Neural cell (in vitro differentiated cells): Measurements from ENCODE around the gene MEF2A. TPM values are rescaled to one million over a fixed set of nuclear protein-coding genes. Genes with fewer than 3 reads are reported as not detected.

Source experiments
- H2AFZ ChIP-seq: fragments of 200-600, 300-800 bp; sonication (generic), shearing (Covaris generic); 2 replicates; pipeline ENCODE4 v1.6.0; 2014; ENCODE audit warnings: low read depth, mild to moderate bottlenecking, antibody characterized with exemption, low read length, moderate library complexity
- H3F3A ChIP-seq: fragments of 200-600 bp; shearing (Covaris generic); 2 replicates; pipeline ENCODE4 v1.6.1; 2016; ENCODE audit warnings: mild to moderate bottlenecking, moderate library complexity, mixed read lengths, antibody characterized with exemption, low read length; ENCODE audit not compliant: insufficient read depth, poor library complexity, severe bottlenecking
- H3K27ac ChIP-seq: fragments of 200-600, 300-800 bp; sonication (generic), shearing (Covaris generic); 2 replicates; pipeline ENCODE4 v1.5.1; 2014; ENCODE audit warnings: mild to moderate bottlenecking, low read length, moderate library complexity
- H3K27me3 ChIP-seq: fragments of 300-800, 200-600 bp; sonication (generic), shearing (Covaris generic); 2 replicates; pipeline ENCODE4 v1.6.0; 2014; ENCODE audit warnings: mild to moderate bottlenecking, low read depth, low read length, moderate library complexity; ENCODE audit not compliant: insufficient read depth
- H3K36me3 ChIP-seq: fragments of 300-800, 200-600 bp; sonication (generic), shearing (Covaris generic); 2 replicates; pipeline ENCODE4 v1.5.1; 2014; ENCODE audit warnings: mild to moderate bottlenecking, antibody characterized with exemption, low read length, moderate library complexity; ENCODE audit not compliant: insufficient read depth
- H3K4me2 ChIP-seq: fragments of 300-800, 200-600 bp; sonication (generic), shearing (Covaris generic); 2 replicates; pipeline ENCODE4 v1.6.0; 2014; ENCODE audit warnings: mild to moderate bottlenecking, low read length
- H3K4me3 ChIP-seq: fragments of 300-800, 200-600 bp; sonication (generic), shearing (Covaris generic); 2 replicates; pipeline ENCODE4 v1.5.1; 2014; ENCODE audit warnings: mild to moderate bottlenecking, low read length, moderate library complexity
- H3K79me2 ChIP-seq: fragments of 200-600 bp; shearing (Covaris generic); replicated peaks from 2 replicates; pipeline ENCODE4 v1.6.0; 2014; ENCODE audit warnings: mild to moderate bottlenecking, low read length, moderate library complexity; ENCODE audit not compliant: insufficient read depth
- H3K9ac ChIP-seq: fragments of 300-800, 200-600 bp; sonication (generic), shearing (Covaris generic); 2 replicates; pipeline ENCODE4 v1.6.1; 2016; ENCODE audit warnings: mild to moderate bottlenecking, low read length, mixed read lengths
- H3K9me2 ChIP-seq: fragments of 200-600 bp; shearing (Covaris generic); 2 replicates; pipeline ENCODE4 v1.6.1; 2016; ENCODE audit warnings: mild to moderate bottlenecking, low read length, mixed read lengths; ENCODE audit not compliant: insufficient read depth
- H3K9me3 ChIP-seq: fragments of 200-600, 300-800 bp; sonication (generic), shearing (Covaris generic); 2 replicates; pipeline ENCODE4 v1.6.1; 2016; ENCODE audit warnings: mild to moderate bottlenecking, mixed run types, low read length, moderate library complexity, mixed read lengths
- H4K20me1 ChIP-seq: fragments of 200-600 bp; shearing (Covaris generic); 2 replicates; pipeline ENCODE4 v1.6.1; 2016; ENCODE audit warnings: mild to moderate bottlenecking, mixed run types; ENCODE audit not compliant: insufficient read depth
- EP300 ChIP-seq: fragments of 450-650 bp; conservative IDR thresholded peaks from 2 replicates; pipeline ENCODE4 v1.6.1; 2014; ENCODE audit warnings: antibody characterized with exemption, mild to moderate bottlenecking, moderate library complexity; ENCODE audit not compliant: poor library complexity, severe bottlenecking
- EZH2 ChIP-seq: fragments of 200-600, 300-800 bp; shearing (Covaris generic), sonication (generic); IDR thresholded peaks from 2 replicates; pipeline ENCODE4 v1.6.1; 2014; ENCODE audit warnings: antibody characterized with exemption, low read length, borderline replicate concordance, mild to moderate bottlenecking; ENCODE audit not compliant: insufficient read depth, poor library complexity, severe bottlenecking
- MXI1 ChIP-seq: fragments of 450-650 bp; conservative IDR thresholded peaks from 2 replicates; pipeline ENCODE4 v1.6.1; 2014; ENCODE audit warnings: antibody characterized with exemption, mild to moderate bottlenecking; ENCODE audit not compliant: poor library complexity, severe bottlenecking
- POLR2AphosphoS5 ChIP-seq: IDR thresholded peaks from 2 replicates; pipeline ENCODE4 v1.6.1; 2012
- RAD21 ChIP-seq: fragments of 450-650 bp; conservative IDR thresholded peaks from 2 replicates; pipeline ENCODE4 v1.6.1; 2014; ENCODE audit warnings: antibody characterized with exemption, mild to moderate bottlenecking, moderate library complexity
- REST ChIP-seq: IDR thresholded peaks from 2 replicates; pipeline ENCODE4 v1.6.1; 2012; ENCODE audit warnings: borderline replicate concordance
- SMC3 ChIP-seq: fragments of 450-650 bp; conservative IDR thresholded peaks from 2 replicates; pipeline ENCODE4 v1.6.1; 2014; ENCODE audit warnings: antibody characterized with exemption, mild to moderate bottlenecking, moderate library complexity; ENCODE audit not compliant: poor library complexity
- TAF1 ChIP-seq: IDR thresholded peaks from 2 replicates; pipeline ENCODE4 v1.6.1; 2012; ENCODE audit warnings: low read depth
- polyA plus RNA-seq: library from polyadenylated mRNA; depleted of rRNA; stranded (reverse); fragments of >200 nt; gene quantifications from 2 replicates; pipeline ENCODE4 v1.2.3, GENCODE V29; 2014
- TF ChIP-seq, protein P1 (sequence below): fragments of 450-650 bp; IDR thresholded peaks from 2 replicates; pipeline ENCODE4 v1.5.1; 2014; ENCODE audit warnings: antibody characterized with exemption, mild to moderate bottlenecking, moderate library complexity; ENCODE audit not compliant: poor library complexity, severe bottlenecking

Gene MEF2A
- polyA plus RNA-seq, 1 donor from 2014 or later, result 32.2 TPM

DNA sequence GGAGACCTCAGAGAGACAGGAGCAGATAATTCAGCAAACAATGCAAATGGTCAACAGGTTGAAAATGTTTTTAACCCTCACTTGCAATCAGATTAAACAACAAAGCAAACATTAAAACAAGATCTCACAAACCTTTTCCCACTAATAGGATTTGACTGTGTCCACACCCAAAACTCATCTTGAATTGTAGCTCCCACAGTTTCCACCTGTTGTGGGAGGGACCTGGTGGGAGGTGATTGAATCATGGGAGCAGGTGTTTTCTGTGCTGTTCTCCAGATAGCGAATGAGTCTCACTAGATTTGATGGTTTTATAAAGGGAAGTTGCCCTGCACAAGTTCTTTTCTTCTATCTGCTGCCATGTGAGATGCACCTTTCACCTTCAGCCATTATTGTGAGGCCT lies 168.8 kb downstream of the MEF2A start:
- no peaks in the 10 kb centered on the region for H3K9me2 ChIP-seq
- TF ChIP-seq RAD21 (no peak), EZH2 (no peak), REST (no peak)
- no peak overlapping the region for H3K9ac ChIP-seq
- H3K79me2 ChIP-seq, result no peaks in the 10 kb centered on the region
- no peaks in the 10 kb centered on the region for H4K20me1 ChIP-seq
- H3K27ac ChIP-seq, result no peak overlapping the region
- no peak overlapping the region for H2AFZ ChIP-seq
- H3K27me3 ChIP-seq, result no peaks in the 10 kb centered on the region
- no peaks in the 10 kb centered on the region for H3F3A ChIP-seq
- H3K36me3 ChIP-seq, result no peaks in the 10 kb centered on the region
- no peaks in the 10 kb centered on the region for H3K9me3 ChIP-seq
- no peak overlapping the region for H3K4me3 ChIP-seq
- H3K4me2 ChIP-seq, result no peak overlapping the region

- H3K27ac ChIP-seq, result no peak overlapping the region
- no peaks in the 10 kb centered on the region for H3K27me3 ChIP-seq
- no peaks in the 10 kb centered on the region for H3K9me2 ChIP-seq
- H3F3A ChIP-seq, result no peaks in the 10 kb centered on the region
- no peaks in the 10 kb centered on the region for H3K9me3 ChIP-seq
- no peaks in the 10 kb centered on the region for H4K20me1 ChIP-seq
- H3K79me2 ChIP-seq, result no peaks in the 10 kb centered on the region
- no peak overlapping the region for H2AFZ ChIP-seq
- no peak for TF ChIP-seq EP300
- no peak for TF ChIP-seq RAD21
- TF ChIP-seq TAF1, result no peak
- no peak for TF ChIP-seq POLR2AphosphoS5
- TF ChIP-seq MXI1, result no peak
- TF ChIP-seq EZH2, result no peak
- no peak for TF ChIP-seq SMC3
- TF ChIP-seq REST, result no peak
- TF ChIP-seq, protein P1, sequence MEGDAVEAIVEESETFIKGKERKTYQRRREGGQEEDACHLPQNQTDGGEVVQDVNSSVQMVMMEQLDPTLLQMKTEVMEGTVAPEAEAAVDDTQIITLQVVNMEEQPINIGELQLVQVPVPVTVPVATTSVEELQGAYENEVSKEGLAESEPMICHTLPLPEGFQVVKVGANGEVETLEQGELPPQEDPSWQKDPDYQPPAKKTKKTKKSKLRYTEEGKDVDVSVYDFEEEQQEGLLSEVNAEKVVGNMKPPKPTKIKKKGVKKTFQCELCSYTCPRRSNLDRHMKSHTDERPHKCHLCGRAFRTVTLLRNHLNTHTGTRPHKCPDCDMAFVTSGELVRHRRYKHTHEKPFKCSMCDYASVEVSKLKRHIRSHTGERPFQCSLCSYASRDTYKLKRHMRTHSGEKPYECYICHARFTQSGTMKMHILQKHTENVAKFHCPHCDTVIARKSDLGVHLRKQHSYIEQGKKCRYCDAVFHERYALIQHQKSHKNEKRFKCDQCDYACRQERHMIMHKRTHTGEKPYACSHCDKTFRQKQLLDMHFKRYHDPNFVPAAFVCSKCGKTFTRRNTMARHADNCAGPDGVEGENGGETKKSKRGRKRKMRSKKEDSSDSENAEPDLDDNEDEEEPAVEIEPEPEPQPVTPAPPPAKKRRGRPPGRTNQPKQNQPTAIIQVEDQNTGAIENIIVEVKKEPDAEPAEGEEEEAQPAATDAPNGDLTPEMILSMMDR, result no peak
- H3K4me3 ChIP-seq, result no peak overlapping the region
- H3K4me2 ChIP-seq, result no peak overlapping the region
- H3K9ac ChIP-seq, result no peak overlapping the region
- H3K36me3 ChIP-seq, result no peaks in the 10 kb centered on the region
Observed at GRCh38 chr15:99735868-99736267, 170.1 kb downstream of the MEF2A start.
